Aorta (tissue), 5 donors: Measurements from ENCODE around the gene AKT3. TPM values are rescaled to one million over a fixed set of nuclear protein-coding genes. Genes with fewer than 3 reads are reported as not detected.

ENCODE experiments used
- ATAC-seq: fragments of 200-7000 bp; cut with Tn5 transposase; one replicate; pipeline ENCODE4 v1.9.1; 2022; ENCODE audit warnings: moderate library complexity; ENCODE audit not compliant: low FRiP score
- DNase-seq, 2 donors: peaks; one replicate each; pipeline ENCODE4 v3.0.0-alpha.2; 2020
- H3K27ac ChIP-seq, 2 donors: one replicate each; pipeline ENCODE4 v1.5.1; 2013; ENCODE audit warnings: low read length in 2 of 2, mild to moderate bottlenecking in 2 of 2, moderate library complexity in 2 of 2, control low read depth in 1 of 2, inconsistent platforms in 1 of 2, low read depth in 1 of 2
- H3K27me3 ChIP-seq, 2 donors: one replicate each; pipeline ENCODE4 v1.6.1; 2013; ENCODE audit warnings: control low read depth in 1 of 2, low read length in 1 of 2, mild to moderate bottlenecking in 1 of 2, moderate library complexity in 1 of 2; ENCODE audit not compliant: insufficient read depth in 2 of 2, control insufficient read depth in 1 of 2
- H3K36me3 ChIP-seq, 2 donors: one replicate each; pipeline ENCODE4 v1.6.1; 2013; ENCODE audit warnings: control low read depth in 1 of 2, low read length in 1 of 2, mild to moderate bottlenecking in 1 of 2; ENCODE audit not compliant: insufficient read depth in 2 of 2, control insufficient read depth in 1 of 2
- H3K4me1 ChIP-seq, 2 donors: one replicate each; pipeline ENCODE4 v1.6.1; 2013; ENCODE audit warnings: low read length in 2 of 2, control low read depth in 1 of 2, mild to moderate bottlenecking in 1 of 2, moderate library complexity in 1 of 2; ENCODE audit not compliant: insufficient read depth in 2 of 2, control insufficient read depth in 1 of 2
- H3K4me3 ChIP-seq, 2 donors: one replicate each; pipeline ENCODE4 v1.5.1; 2013; ENCODE audit warnings: low read length in 2 of 2, control low read depth in 1 of 2, mild to moderate bottlenecking in 1 of 2
- H3K9me3 ChIP-seq: one replicate; pipeline ENCODE4 v1.6.1; 2013; ENCODE audit warnings: mild to moderate bottlenecking, low read length; ENCODE audit not compliant: control insufficient read depth
- WGBS, 2 donors: extraction: QIAGEN DNeasy Blood & Tissue Kit; methylation state at CpG; one replicate each; pipeline ENCODE4 v1.1.7; 2013; 5-methylcytosine and 5-hydroxymethylcytosine counted together
- intact Hi-C, 2 donors: fragments of 100-400 bp; cut with DNase I; formaldehyde crosslinking; loops; one replicate each; pipeline versions ENCODE4 v1.14.2 to v1.15.0; 2022
- polyA plus RNA-seq, 2 donors: library from polyadenylated mRNA; stranded (reverse); fragments of 200-250 nt; gene quantifications; one replicate each; pipeline ENCODE4 v1.2.3, GENCODE V29; 2013
- total RNA-seq, 2 donors: library from RNA; stranded (reverse); fragmentation: NEBNext Ultra II Directional; extraction: Animal tissue kit (Norgen Biotek cat#: 25700); gene quantifications; one replicate each; pipeline ENCODE4 v1.2.1, GENCODE V29; 2021
- donor health status: healthy with polysubstance abuse.
- donor health status: Bipolar disorder and iron deficiency.
- donor health status: DM: no; HTN: no; CAD: no.
- donor health status: DM: no; HTN: no; CAD: no.
- donor health status: DM: yes; HTN: yes; CAD: no.

The AKT3 gene
- total and polyA plus RNA-seq, 4 donors, result 18.6 to 177 (median 104) TPM

- DNase-seq (no peak), ATAC-seq (no peak)
- 36 to 37% methylated on average over 4 of the region's 4 CpGs for WGBS, 2 donors
- Histone ChIP-seq H3K27ac (no peak overlapping the region), H3K4me3 (no peak overlapping the region), H3K27me3 (no peaks in the 10 kb centered on the region), H3K36me3 (peaks cover 0 to 1% of the 10 kb centered on the region in 2 donors), H3K4me1 (no peaks in the 10 kb centered on the region), H3K9me3 (no peaks in the 10 kb centered on the region)
- intact Hi-C loops, result no loop called here
Observed at GRCh38 chr1:243443557-243443956, 406.5 kb downstream of the AKT3 start.

- Histone ChIP-seq H3K36me3 (peaks cover 0 to 1% of the 10 kb centered on the region in 2 donors), H3K27ac (no peak overlapping the region), H3K27me3 (no peaks in the 10 kb centered on the region), H3K4me1 (no peaks in the 10 kb centered on the region), H3K9me3 (no peaks in the 10 kb centered on the region), H3K4me3 (no peak overlapping the region)
- DNase-seq (no peak), ATAC-seq (no peak)
- intact Hi-C loops, result no loop called here
Observed at GRCh38 chr1:243441601-243442000, 408.4 kb downstream of the AKT3 start.

GRCh38 chr1:243440406-243440805 is 409.6 kb downstream of the AKT3 start:
- Histone ChIP-seq H3K4me1 (no peaks in the 10 kb centered on the region), H3K4me3 (no peak overlapping the region), H3K36me3 (peaks cover 0 to 1% of the 10 kb centered on the region in 2 donors), H3K9me3 (no peaks in the 10 kb centered on the region), H3K27me3 (no peaks in the 10 kb centered on the region), H3K27ac (no peak overlapping the region)
- 81 to 87% methylated on average over 2 of the region's 2 CpGs for WGBS, 2 donors
- intact Hi-C loops, result no loop called here
- ATAC-seq (no peak), DNase-seq (no peak)

- Histone ChIP-seq H3K27ac (no peak overlapping the region), H3K4me1 (no peaks in the 10 kb centered on the region), H3K4me3 (no peak overlapping the region), H3K36me3 (peaks cover 0 to 1% of the 10 kb centered on the region in 2 donors), H3K9me3 (no peaks in the 10 kb centered on the region), H3K27me3 (no peaks in the 10 kb centered on the region)
- DNase-seq (no peak), ATAC-seq (no peak)
- 91 to 94% methylated on average over 2 of the region's 2 CpGs for WGBS, 2 donors
- intact Hi-C loops, result no loop called here
Observed at GRCh38 chr1:243438815-243439214, 411.2 kb downstream of the AKT3 start.

Other genes with a start within 250 kb of the AKT3 start
- gene ZBTB18, start 201.0 kb upstream of the AKT3 start, total RNA-seq, result 10 to 100 TPM; 10.6 to 13.2 TPM
- 1 to 10 TPM; 4.3 to 4.6 TPM for gene ZBTB18, start 201.0 kb upstream of the AKT3 start, polyA plus RNA-seq